Measurements from ENCODE around the gene ATP8A2. TPM values are rescaled to one million over a fixed set of nuclear protein-coding genes. Genes with fewer than 3 reads are reported as not detected.

Gene ATP8A2
- total RNA-seq, 1 experiment from 2014 or later = 0.26 TPM

GRCh38 chr13:25912961-25913360 is 541.2 kb downstream of the ATP8A2 start:
- Mint-ChIP-seq H3K36me3 (ENCODE audit: insufficient read depth, unreplicated experiment) (no peaks in the 10 kb centered on the region), H3K4me1 (ENCODE audit: insufficient read depth, unreplicated experiment) (no peaks in the 10 kb centered on the region), H3K9me3 (ENCODE audit: unreplicated experiment) (no peaks in the 10 kb centered on the region), H3K27me3 (ENCODE audit: insufficient read depth, unreplicated experiment) (no peaks in the 10 kb centered on the region), H3K27ac (ENCODE audit: low read depth, unreplicated experiment) (no peak overlapping the region), H3K4me3 (ENCODE audit: unreplicated experiment) (no peak overlapping the region)
- POLR2A ChIA-PET = interaction anchor here (0.6 kb wide), 1 partner anchor 109 kb away, joined by 4 read pairs; no protein-coding TSS in a partner anchor
- CTCF ChIA-PET = no interaction called here
- TF ChIP-seq CTCF (IDR thresholded peaks at IDR 0.05; ENCODE audit: unreplicated experiment) = no peak
- intact Hi-C loops (cut with micrococcal nuclease) = no loop called here
- DNase-seq (ENCODE audit: unreplicated experiment) = no peak
- BruUV-seq (replicated peaks) = no TSS peak

- CTCF ChIA-PET = no interaction called here
- TF ChIP-seq CTCF (IDR thresholded peaks at IDR 0.05; ENCODE audit: unreplicated experiment) = no peak
- BruUV-seq (replicated peaks) = no TSS peak
- Mint-ChIP-seq H3K4me1 (ENCODE audit: insufficient read depth, unreplicated experiment) (no peaks in the 10 kb centered on the region), H3K36me3 (ENCODE audit: insufficient read depth, unreplicated experiment) (no peaks in the 10 kb centered on the region), H3K4me3 (ENCODE audit: unreplicated experiment) (no peak overlapping the region), H3K9me3 (ENCODE audit: unreplicated experiment) (no peaks in the 10 kb centered on the region), H3K27ac (ENCODE audit: low read depth, unreplicated experiment) (no peak overlapping the region), H3K27me3 (ENCODE audit: insufficient read depth, unreplicated experiment) (no peaks in the 10 kb centered on the region)
- intact Hi-C loops (cut with micrococcal nuclease) = no loop called here
- POLR2A ChIA-PET = no interaction called here
- DNase-seq (ENCODE audit: unreplicated experiment) = no peak
Measured at GRCh38 chr13:25915840-25916518, 544.2 kb downstream of the ATP8A2 start.

- ChIA-PET POLR2A (no interaction called here), CTCF (no interaction called here)
- no peaks in the 10 kb centered on the region for H3K4me1 Mint-ChIP-seq (ENCODE audit: insufficient read depth, unreplicated experiment)
- no peaks in the 10 kb centered on the region for H3K9me3 Mint-ChIP-seq (ENCODE audit: unreplicated experiment)
- no peak for TF ChIP-seq CTCF (IDR thresholded peaks at IDR 0.05; ENCODE audit: unreplicated experiment)
- intact Hi-C loops (cut with micrococcal nuclease) = no loop called here
- no peak overlapping the region for H3K27ac Mint-ChIP-seq (ENCODE audit: low read depth, unreplicated experiment)
- H3K27me3 Mint-ChIP-seq (ENCODE audit: insufficient read depth, unreplicated experiment) = no peaks in the 10 kb centered on the region
- DNase-seq (ENCODE audit: unreplicated experiment) = no peak
- no peak overlapping the region for H3K4me3 Mint-ChIP-seq (ENCODE audit: unreplicated experiment)
- H3K36me3 Mint-ChIP-seq (ENCODE audit: insufficient read depth, unreplicated experiment) = no peaks in the 10 kb centered on the region
- no TSS peak for BruUV-seq (replicated peaks)
Measured at GRCh38 chr13:25920277-25920676, 548.5 kb downstream of the ATP8A2 start.

- peak; percentile 10 for DNase-seq (ENCODE audit: unreplicated experiment)
Measured at GRCh38 chr13:25920931-25921330, 549.2 kb downstream of the ATP8A2 start.

More at GRCh38 chr13:25920931-25921330, 549.2 kb downstream of the ATP8A2 start:
- H3K4me3 Mint-ChIP-seq (ENCODE audit: unreplicated experiment) = no peak overlapping the region
- no peaks in the 10 kb centered on the region for H3K27me3 Mint-ChIP-seq (ENCODE audit: insufficient read depth, unreplicated experiment)
- no peaks in the 10 kb centered on the region for H3K4me1 Mint-ChIP-seq (ENCODE audit: insufficient read depth, unreplicated experiment)
- H3K27ac Mint-ChIP-seq (ENCODE audit: low read depth, unreplicated experiment) = no peak overlapping the region
- BruUV-seq (replicated peaks) = no TSS peak
- CTCF ChIA-PET = no interaction called here
- no peaks in the 10 kb centered on the region for H3K9me3 Mint-ChIP-seq (ENCODE audit: unreplicated experiment)
- POLR2A ChIA-PET = no interaction called here
- intact Hi-C loops (cut with micrococcal nuclease) = no loop called here
- no peak for TF ChIP-seq CTCF (IDR thresholded peaks at IDR 0.05; ENCODE audit: unreplicated experiment)
- no peaks in the 10 kb centered on the region for H3K36me3 Mint-ChIP-seq (ENCODE audit: insufficient read depth, unreplicated experiment)

Data from MCF 10A (cell line).